Inflammatory macrophage treated with lipopolysaccharide for 1 hour (primary cell): ENCODE results near the gene TRPM3.
"Not testable (repeated sequence)": the region's sequence is repeated elsewhere in the genome, so short reads cannot be mapped to it uniquely, and the experiment has no call there.

Experiments used
- DNase-seq, 2 donors: peaks; one replicate each; pipeline ENCODE4 v3.0.0-alpha.2; 2020 to 2022

TRPM3 gene

GRCh38 chr9:70988551-70988950 lies 132.9 kb downstream of the TRPM3 start:
- DNase-seq = no peak

- no peak for DNase-seq
These were observed 133.4 kb downstream of the TRPM3 start for GRCh38 chr9:70987986-70988385.

GRCh38 chr9:70986984-70987383 lies 134.4 kb downstream of the TRPM3 start:
- DNase-seq = no peak

- DNase-seq = no peak
These were observed 137.6 kb downstream of the TRPM3 start for GRCh38 chr9:70983723-70984295.

- DNase-seq = no peak
These were observed 140.1 kb downstream of the TRPM3 start for GRCh38 chr9:70981312-70981711.

- no peak for DNase-seq
These were observed 141.5 kb downstream of the TRPM3 start for GRCh38 chr9:70979966-70980365.

- DNase-seq = no peak
These were observed 143.3 kb downstream of the TRPM3 start for GRCh38 chr9:70978085-70978484.

- no peak for DNase-seq
These were observed 145.6 kb downstream of the TRPM3 start for GRCh38 chr9:70975821-70976220.

GRCh38 chr9:70971723-70972122 lies 149.7 kb downstream of the TRPM3 start:
- no peak for DNase-seq

GRCh38 chr9:70966380-70966779 lies 155.0 kb downstream of the TRPM3 start:
- DNase-seq = not testable (repeated sequence)

GRCh38 chr9:70964861-70965260 lies 156.6 kb downstream of the TRPM3 start:
- DNase-seq = no peak

GRCh38 chr9:70963554-70963953 lies 157.9 kb downstream of the TRPM3 start:
- no peak for DNase-seq

- DNase-seq = no peak
These were observed 158.5 kb downstream of the TRPM3 start for GRCh38 chr9:70962761-70963440.

- no peak for DNase-seq
These were observed 162.1 kb downstream of the TRPM3 start for GRCh38 chr9:70959366-70959765.

GRCh38 chr9:70954596-70955143 lies 166.8 kb downstream of the TRPM3 start:
- no peak for DNase-seq

- no peak for DNase-seq
These were observed 167.3 kb downstream of the TRPM3 start for GRCh38 chr9:70954126-70954525.

GRCh38 chr9:70951749-70952727 lies 169.4 kb downstream of the TRPM3 start:
- no peak for DNase-seq

- no peak for DNase-seq
These were observed 171.2 kb downstream of the TRPM3 start for GRCh38 chr9:70950270-70950669.

- no peak for DNase-seq
These were observed 172.2 kb downstream of the TRPM3 start for GRCh38 chr9:70949239-70949638.

- no peak for DNase-seq
These were observed 172.7 kb downstream of the TRPM3 start for GRCh38 chr9:70948744-70949143.

GRCh38 chr9:70947511-70947910 lies 173.9 kb downstream of the TRPM3 start:
- no peak for DNase-seq

GRCh38 chr9:70947086-70947485 lies 174.3 kb downstream of the TRPM3 start:
- no peak for DNase-seq

GRCh38 chr9:70945301-70945700 lies 176.1 kb downstream of the TRPM3 start:
- DNase-seq = no peak
